Caco-2 (cell line): ENCODE measurements around the gene HIPK2. TPM values are rescaled to one million over a fixed set of nuclear protein-coding genes. Genes with fewer than 3 reads are reported as not detected.

ENCODE experiments used
- BruUV-seq: library from RNA; stranded (reverse); fragments of 400-500 nt; replicated peaks from 2 replicates; lab custom pipeline; 2021; lab: Mats Ljungman, UMichigan
- CTCF ChIA-PET: fragments of 300-600 bp; sonication (Branson Sonifier 250); formaldehyde crosslinking; loops from one replicate; lab custom pipeline; 2022; ENCODE audit warnings: antibody characterized with exemption; lab: Charles Lee
- POLR2A ChIA-PET: fragments of 300-600 bp; sonication (Branson Sonifier 250); formaldehyde crosslinking; loops from one replicate; lab custom pipeline; 2022; ENCODE audit warnings: antibody characterized with exemption; lab: Charles Lee
- DNase-seq, 2 experiments: peaks; one replicate each; pipeline versions ENCODE4 v3.0.0 to v3.0.0-alpha.2; 2020 to 2022
- H3K27me3 ChIP-seq: replicated peaks from 2 replicates; pipeline ENCODE4 v1.6.0; 2011; ENCODE audit warnings: low read length; ENCODE audit not compliant: control insufficient read depth, insufficient read depth
- H3K36me3 ChIP-seq: 2 replicates; pipeline ENCODE4 v1.5.1; 2011; ENCODE audit warnings: low read length; ENCODE audit not compliant: control insufficient read depth, insufficient read depth
- H3K4me1 ChIP-seq: fragments of 250-450 bp; sonication (Bioruptor Pico); 2 replicates; pipeline ENCODE4 v1.5.1; 2020; ENCODE audit warnings: mild to moderate bottlenecking
- H3K4me3 ChIP-seq: 2 replicates; pipeline ENCODE4 v1.5.1; 2011; ENCODE audit warnings: low read depth, mild to moderate bottlenecking, control low read depth, low read length
- H3K9me3 ChIP-seq: fragments of 250-450 bp; sonication (Bioruptor Pico); 2 replicates; pipeline ENCODE4 v1.5.1; 2020; ENCODE audit warnings: mild to moderate bottlenecking, moderate library complexity
- H3K27ac Mint-ChIP-seq: one replicate; pipeline ENCODE4 v1.8.0; 2022; ENCODE audit warnings: mixed read lengths; ENCODE audit not compliant: unreplicated experiment
- H3K27me3 Mint-ChIP-seq: one replicate; pipeline ENCODE4 v1.8.0; 2022; ENCODE audit warnings: mixed read lengths; ENCODE audit not compliant: insufficient read depth, unreplicated experiment
- H3K36me3 Mint-ChIP-seq: one replicate; pipeline ENCODE4 v1.8.0; 2022; ENCODE audit warnings: mild to moderate bottlenecking, mixed read lengths; ENCODE audit not compliant: insufficient read depth, unreplicated experiment
- H3K4me1 Mint-ChIP-seq: one replicate; pipeline ENCODE4 v1.8.0; 2022; ENCODE audit warnings: low read depth, mixed read lengths; ENCODE audit not compliant: unreplicated experiment
- H3K4me3 Mint-ChIP-seq: one replicate; pipeline ENCODE4 v1.8.0; 2022; ENCODE audit warnings: mild to moderate bottlenecking, moderate library complexity, mixed read lengths; ENCODE audit not compliant: unreplicated experiment
- H3K9me3 Mint-ChIP-seq: one replicate; pipeline ENCODE4 v1.8.0; 2022; ENCODE audit warnings: mixed read lengths; ENCODE audit not compliant: unreplicated experiment
- intact Hi-C: fragments of 100-400 bp; cut with micrococcal nuclease; formaldehyde crosslinking; loops from one replicate; pipeline ENCODE4 v1.10.0; 2022; ENCODE audit not compliant: unreplicated experiment
- total RNA-seq: library from RNA; stranded (reverse); gene quantifications from 2 replicates; pipeline ENCODE4 v1.2.3, GENCODE V29; 2022
- TF ChIP-seq, protein P1 (sequence below), 2 experiments: fragments of 200-600 bp in 1 of 2; IDR thresholded peaks; 1 replicate in 1 of 2; 2 replicates in 1 of 2; pipeline versions ENCODE4 v1.5.1 to v1.8.0; 2011 to 2022; ENCODE audit warnings: antibody characterized with exemption in 1 of 2, control low read depth in 1 of 2, inconsistent platforms in 1 of 2, low read depth in 1 of 2, low read length in 1 of 2, mild to moderate bottlenecking in 1 of 2, moderate library complexity in 1 of 2; ENCODE audit not compliant: insufficient read depth in 1 of 2, severe bottlenecking in 1 of 2, unreplicated experiment in 1 of 2

HIPK2 gene
- total RNA-seq, 1 experiment from 2014 or later = 42.8 TPM

GRCh38 chr7:139813689-139814088 is 35.9 kb upstream of the HIPK2 start:
- no peak overlapping the region for H3K4me3 Mint-ChIP-seq
- POLR2A ChIA-PET = no interaction called here

GRCh38 chr7:139813151-139813550 is 35.4 kb upstream of the HIPK2 start:
- Mint-ChIP-seq H3K27ac (no peak overlapping the region), H3K4me1 (no peaks in the 10 kb centered on the region), H3K27me3 (peaks cover 11% of the 10 kb centered on the region), H3K9me3 (peaks cover 29% of the 10 kb centered on the region), H3K4me3 (no peak overlapping the region), H3K36me3 (no peaks in the 10 kb centered on the region)
- ChIA-PET CTCF (no interaction called here), POLR2A (no interaction called here)
- Histone ChIP-seq H3K4me1 (no peaks in the 10 kb centered on the region), H3K27me3 (no peaks in the 10 kb centered on the region), H3K9me3 (no peaks in the 10 kb centered on the region; the same call in 1 of the 2 replicates), H3K36me3 (no peaks in the 10 kb centered on the region), H3K4me3 (no peak overlapping the region)
- no peak for DNase-seq
- intact Hi-C loops = no loop called here
- BruUV-seq = no TSS peak
- TF ChIP-seq, protein P1, sequence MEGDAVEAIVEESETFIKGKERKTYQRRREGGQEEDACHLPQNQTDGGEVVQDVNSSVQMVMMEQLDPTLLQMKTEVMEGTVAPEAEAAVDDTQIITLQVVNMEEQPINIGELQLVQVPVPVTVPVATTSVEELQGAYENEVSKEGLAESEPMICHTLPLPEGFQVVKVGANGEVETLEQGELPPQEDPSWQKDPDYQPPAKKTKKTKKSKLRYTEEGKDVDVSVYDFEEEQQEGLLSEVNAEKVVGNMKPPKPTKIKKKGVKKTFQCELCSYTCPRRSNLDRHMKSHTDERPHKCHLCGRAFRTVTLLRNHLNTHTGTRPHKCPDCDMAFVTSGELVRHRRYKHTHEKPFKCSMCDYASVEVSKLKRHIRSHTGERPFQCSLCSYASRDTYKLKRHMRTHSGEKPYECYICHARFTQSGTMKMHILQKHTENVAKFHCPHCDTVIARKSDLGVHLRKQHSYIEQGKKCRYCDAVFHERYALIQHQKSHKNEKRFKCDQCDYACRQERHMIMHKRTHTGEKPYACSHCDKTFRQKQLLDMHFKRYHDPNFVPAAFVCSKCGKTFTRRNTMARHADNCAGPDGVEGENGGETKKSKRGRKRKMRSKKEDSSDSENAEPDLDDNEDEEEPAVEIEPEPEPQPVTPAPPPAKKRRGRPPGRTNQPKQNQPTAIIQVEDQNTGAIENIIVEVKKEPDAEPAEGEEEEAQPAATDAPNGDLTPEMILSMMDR (IDR thresholded peaks at IDR 0.05; ENCODE audit: insufficient read depth in 1 of 2, low read depth in 1 of 2, low read length in 1 of 2, severe bottlenecking in 1 of 2, unreplicated experiment in 1 of 2) = no peak

More at GRCh38 chr7:139813689-139814088, 35.9 kb upstream of the HIPK2 start:
- Mint-ChIP-seq H3K4me1 (no peaks in the 10 kb centered on the region), H3K36me3 (no peaks in the 10 kb centered on the region), H3K27me3 (peaks cover 11% of the 10 kb centered on the region), H3K27ac (no peak overlapping the region), H3K9me3 (peaks cover 29% of the 10 kb centered on the region)
- H3K4me3 ChIP-seq = no peak overlapping the region
- H3K27me3 ChIP-seq = no peaks in the 10 kb centered on the region
- no peaks in the 10 kb centered on the region for H3K36me3 ChIP-seq
- BruUV-seq = no TSS peak
- intact Hi-C loops = no loop called here
- no peak for DNase-seq
- H3K4me1 ChIP-seq = no peaks in the 10 kb centered on the region
- TF ChIP-seq, protein P1 (IDR thresholded peaks at IDR 0.05; ENCODE audit: insufficient read depth in 1 of 2, low read depth in 1 of 2, low read length in 1 of 2, severe bottlenecking in 1 of 2, unreplicated experiment in 1 of 2) = no peak
- CTCF ChIA-PET = no interaction called here
- H3K9me3 ChIP-seq = no peaks in the 10 kb centered on the region; the same call in 1 of the 2 replicates

DNA sequence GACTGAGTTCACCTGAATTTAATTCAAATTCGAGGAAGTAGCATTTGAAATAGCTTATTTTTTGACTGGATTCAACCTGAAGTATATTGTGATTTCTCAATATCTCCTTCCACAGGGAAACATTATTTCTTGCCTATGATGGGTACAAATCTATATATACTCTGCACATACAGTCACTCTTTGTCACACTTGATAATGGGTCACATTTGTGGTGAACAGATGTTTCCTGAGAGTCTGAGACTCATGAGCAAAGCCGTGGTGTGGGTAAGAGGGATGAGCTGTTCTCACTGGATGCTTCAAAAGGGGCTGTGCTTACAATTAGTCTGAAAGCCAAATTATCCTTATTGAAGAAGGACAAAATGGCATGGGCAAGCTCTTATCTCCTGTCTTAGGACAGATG is 33.3 kb upstream of the HIPK2 start:
- Histone ChIP-seq H3K36me3 (no peaks in the 10 kb centered on the region), H3K4me3 (no peak overlapping the region), H3K9me3 (no peaks in the 10 kb centered on the region), H3K27me3 (no peaks in the 10 kb centered on the region), H3K4me1 (no peaks in the 10 kb centered on the region)
- Mint-ChIP-seq H3K27me3 (peaks cover 5% of the 10 kb centered on the region), H3K4me1 (no peaks in the 10 kb centered on the region), H3K4me3 (no peak overlapping the region), H3K27ac (no peak overlapping the region), H3K9me3 (peaks cover 26% of the 10 kb centered on the region), H3K36me3 (no peaks in the 10 kb centered on the region)
- intact Hi-C loops = no loop called here
- POLR2A ChIA-PET = no interaction called here
- no TSS peak for BruUV-seq
- TF ChIP-seq, protein P1 (IDR thresholded peaks at IDR 0.05; ENCODE audit: insufficient read depth in 1 of 2, low read depth in 1 of 2, low read length in 1 of 2, severe bottlenecking in 1 of 2, unreplicated experiment in 1 of 2) = no peak
- no peak for DNase-seq
- CTCF ChIA-PET = no interaction called here
